ENCODE results near the gene KIDINS220. TPM values are rescaled to one million over a fixed set of nuclear protein-coding genes. Genes with fewer than 3 reads are reported as not detected.

KIDINS220 gene
- total RNA-seq, 1 experiment from 2014 or later = 12.2 TPM

- no peak for DNase-seq
- no peaks in the 10 kb centered on the region for H3K9me3 ChIP-seq
- no peaks in the 10 kb centered on the region for H3K36me3 ChIP-seq
- H3K27me3 ChIP-seq = no peaks in the 10 kb centered on the region
- H3K4me3 ChIP-seq = no peak overlapping the region
These were observed 5.9 kb downstream of the KIDINS220 start for GRCh38 chr2:8831516-8831915.

GRCh38 chr2:8827729-8828128 is 9.7 kb downstream of the KIDINS220 start:
- no peaks in the 10 kb centered on the region for H3K9me3 ChIP-seq

GRCh38 chr2:8822218-8822617 is 15.2 kb downstream of the KIDINS220 start:
- H3K27me3 ChIP-seq = no peaks in the 10 kb centered on the region
- H3K4me3 ChIP-seq = no peak overlapping the region
- H3K36me3 ChIP-seq = no peaks in the 10 kb centered on the region
- no peak for DNase-seq
- no peaks in the 10 kb centered on the region for H3K9me3 ChIP-seq

More at GRCh38 chr2:8827729-8828128, 9.7 kb downstream of the KIDINS220 start:
- H3K4me3 ChIP-seq = no peak overlapping the region
- H3K36me3 ChIP-seq = no peaks in the 10 kb centered on the region
- no peak for DNase-seq
- no peaks in the 10 kb centered on the region for H3K27me3 ChIP-seq

- Histone ChIP-seq H3K27me3 (no peaks in the 10 kb centered on the region), H3K4me3 (no peak overlapping the region), H3K36me3 (no peaks in the 10 kb centered on the region; the same call in 1 of the 2 replicates), H3K9me3 (no peaks in the 10 kb centered on the region)
- DNase-seq = no peak
These were observed 15.9 kb downstream of the KIDINS220 start for GRCh38 chr2:8821276-8822217.

GRCh38 chr2:8819948-8820347 is 17.5 kb downstream of the KIDINS220 start:
- Histone ChIP-seq H3K36me3 (no peaks in the 10 kb centered on the region; the same call in 1 of the 2 replicates), H3K27me3 (no peaks in the 10 kb centered on the region), H3K4me3 (no peak overlapping the region), H3K9me3 (no peaks in the 10 kb centered on the region)
- no peak for DNase-seq

- Histone ChIP-seq H3K9me3 (no peaks in the 10 kb centered on the region), H3K4me3 (no peak overlapping the region), H3K27me3 (no peaks in the 10 kb centered on the region), H3K36me3 (no peaks in the 10 kb centered on the region; the same call in 1 of the 2 replicates)
- no peak for DNase-seq
These were observed 18.2 kb downstream of the KIDINS220 start for GRCh38 chr2:8819194-8819593.

- Histone ChIP-seq H3K27me3 (no peaks in the 10 kb centered on the region), H3K36me3 (no peaks in the 10 kb centered on the region; the same call in 1 of the 2 replicates), H3K4me3 (no peak overlapping the region)
These were observed 20.2 kb downstream of the KIDINS220 start for GRCh38 chr2:8817221-8817620.

GRCh38 chr2:8806885-8807704 is 30.3 kb downstream of the KIDINS220 start:
- Histone ChIP-seq H3K36me3 (peaks cover 25% of the 10 kb centered on the region), H3K27me3 (no peaks in the 10 kb centered on the region), H3K4me3 (no peak overlapping the region), H3K9me3 (peaks cover 5% of the 10 kb centered on the region; the same call in 1 of the 2 replicates)
- no peak for DNase-seq

More at GRCh38 chr2:8817221-8817620, 20.2 kb downstream of the KIDINS220 start:
- DNase-seq = no peak
- no peaks in the 10 kb centered on the region for H3K9me3 ChIP-seq

- Histone ChIP-seq H3K4me3 (no peak overlapping the region), H3K36me3 (peaks cover 28% of the 10 kb centered on the region), H3K9me3 (peaks cover 5% of the 10 kb centered on the region; the same call in 1 of the 2 replicates), H3K27me3 (no peaks in the 10 kb centered on the region)
- DNase-seq = no peak
These were observed 31.9 kb downstream of the KIDINS220 start for GRCh38 chr2:8805278-8806210.

GRCh38 chr2:8803658-8804379 is 33.6 kb downstream of the KIDINS220 start:
- H3K9me3 ChIP-seq = peaks cover 5% of the 10 kb centered on the region; the same call in 1 of the 2 replicates

GRCh38 chr2:8802741-8803140 is 34.7 kb downstream of the KIDINS220 start:
- DNase-seq = no peak
- H3K36me3 ChIP-seq = peaks cover 39% of the 10 kb centered on the region
- H3K9me3 ChIP-seq = peaks cover 5% of the 10 kb centered on the region; the same call in 1 of the 2 replicates
- no peaks in the 10 kb centered on the region for H3K27me3 ChIP-seq
- no peak overlapping the region for H3K4me3 ChIP-seq

More at GRCh38 chr2:8803658-8804379, 33.6 kb downstream of the KIDINS220 start:
- Histone ChIP-seq H3K27me3 (no peaks in the 10 kb centered on the region), H3K4me3 (no peak overlapping the region), H3K36me3 (peaks cover 33% of the 10 kb centered on the region)
- DNase-seq = peak; percentile 52

GRCh38 chr2:8800821-8801220 is 36.6 kb downstream of the KIDINS220 start:
- no peaks in the 10 kb centered on the region for H3K27me3 ChIP-seq
- H3K36me3 ChIP-seq = peaks cover 29% of the 10 kb centered on the region
- peaks cover 5% of the 10 kb centered on the region; the same call in 1 of the 2 replicates for H3K9me3 ChIP-seq
- no peak overlapping the region for H3K4me3 ChIP-seq
- no peak for DNase-seq

GRCh38 chr2:8800218-8800617 is 37.2 kb downstream of the KIDINS220 start:
- Histone ChIP-seq H3K27me3 (no peaks in the 10 kb centered on the region), H3K4me3 (no peak overlapping the region), H3K36me3 (peaks cover 23% of the 10 kb centered on the region), H3K9me3 (no peaks in the 10 kb centered on the region)
- DNase-seq = no peak

GRCh38 chr2:8799004-8799403 is 38.4 kb downstream of the KIDINS220 start:
- no peaks in the 10 kb centered on the region for H3K9me3 ChIP-seq
- H3K36me3 ChIP-seq = peaks cover 18% of the 10 kb centered on the region
- DNase-seq = peak; percentile 25
- no peaks in the 10 kb centered on the region for H3K27me3 ChIP-seq
- H3K4me3 ChIP-seq = no peak overlapping the region

GRCh38 chr2:8798393-8798792 is 39.0 kb downstream of the KIDINS220 start:
- Histone ChIP-seq H3K9me3 (no peaks in the 10 kb centered on the region), H3K27me3 (no peaks in the 10 kb centered on the region), H3K36me3 (peaks cover 21% of the 10 kb centered on the region), H3K4me3 (no peak overlapping the region)
- no peak for DNase-seq

All from MG63 (cell line).